Parathyroid adenoma (tissue), 2 donors: Measurements from ENCODE around the gene GATA6.

Experiments
- H2AFZ ChIP-seq: fragments of 300-600 bp; sonication (generic); one replicate; pipeline ENCODE4 v1.7.0; 2017; ENCODE audit warnings: antibody characterized with exemption, mild to moderate bottlenecking
- H3K27ac ChIP-seq: fragments of 300-600 bp; sonication (generic); one replicate; pipeline ENCODE4 v1.7.0; 2017
- H3K27me3 ChIP-seq: fragments of 300-600 bp; sonication (generic); one replicate; pipeline ENCODE4 v1.7.0; 2017; ENCODE audit warnings: low read length; ENCODE audit not compliant: control insufficient read depth, insufficient read depth
- H3K36me3 ChIP-seq: fragments of 300-600 bp; sonication (generic); one replicate; pipeline ENCODE4 v1.7.0; 2017; ENCODE audit warnings: low read length; ENCODE audit not compliant: control insufficient read depth, insufficient read depth
- H3K4me1 ChIP-seq: fragments of 300-600 bp; sonication (generic); one replicate; pipeline ENCODE4 v1.7.0; 2017; ENCODE audit warnings: control low read depth
- H3K4me2 ChIP-seq: fragments of 300-600 bp; sonication (generic); one replicate; pipeline ENCODE4 v1.7.0; 2017; ENCODE audit warnings: low read length
- H3K4me3 ChIP-seq: fragments of 300-600 bp; sonication (generic); one replicate; pipeline ENCODE4 v1.7.0; 2017; ENCODE audit warnings: low read depth, low read length
- H3K79me2 ChIP-seq: fragments of 300-600 bp; sonication (generic); one replicate; pipeline ENCODE4 v1.7.0; 2017; ENCODE audit warnings: control low read depth
- H3K9ac ChIP-seq: fragments of 300-600 bp; sonication (generic); one replicate; pipeline ENCODE4 v1.7.0; 2017; ENCODE audit warnings: mild to moderate bottlenecking
- H3K9me3 ChIP-seq: fragments of 300-600 bp; sonication (generic); one replicate; pipeline ENCODE4 v1.7.0; 2017; ENCODE audit warnings: low read length; ENCODE audit not compliant: control insufficient read depth
- CTCF ChIP-seq: fragments of 300-600 bp; sonication (generic); IDR thresholded peaks from one replicate; pipeline ENCODE4 v1.7.0; 2017; ENCODE audit warnings: antibody characterized with exemption, mild to moderate bottlenecking
- donor health status: primary hyperparathyroidism.

GATA6 gene

GRCh38 chr18:22169011-22169888 is at the start of gene GATA6:
Gene GATA6, plus strand, starts transcription at chr18:22169589. Its CDS starts 1,556 bp downstream, at chr18:22171145.
- peak within 1 kb of the TSS; percentile 71 for H3K27ac ChIP-seq
- no peaks in the 10 kb centered on the region for H3K4me1 ChIP-seq
- peak within 1 kb of the TSS; percentile 58 for H3K4me3 ChIP-seq
- no peak within 1 kb of the TSS for H3K9ac ChIP-seq
- no peaks in the 10 kb centered on the region for H3K79me2 ChIP-seq
- H3K36me3 ChIP-seq: no peaks in the 10 kb centered on the region
- TF ChIP-seq CTCF: peak; percentile 36
- peak within 1 kb of the TSS; percentile 94 for H2AFZ ChIP-seq
- H3K9me3 ChIP-seq: no peaks in the 10 kb centered on the region
- peak within 1 kb of the TSS; percentile 79 for H3K4me2 ChIP-seq
- H3K27me3 ChIP-seq: peaks cover 37% of the 10 kb centered on the region

- Histone ChIP-seq H3K4me1 (no peaks in the 10 kb centered on the region), H3K4me3 (no peak overlapping the region), H2AFZ (no peak overlapping the region), H3K4me2 (no peak overlapping the region), H3K79me2 (no peaks in the 10 kb centered on the region), H3K27me3 (no peaks in the 10 kb centered on the region), H3K9ac (no peak overlapping the region), H3K36me3 (no peaks in the 10 kb centered on the region), H3K9me3 (no peaks in the 10 kb centered on the region), H3K27ac (no peak overlapping the region)
- TF ChIP-seq CTCF: no peak
Observed at GRCh38 chr18:22124970-22125369, 44.4 kb upstream of the GATA6 start.

- Histone ChIP-seq H3K27ac (no peak overlapping the region), H2AFZ (no peak overlapping the region), H3K79me2 (no peaks in the 10 kb centered on the region), H3K27me3 (no peaks in the 10 kb centered on the region), H3K9ac (no peak overlapping the region), H3K36me3 (no peaks in the 10 kb centered on the region), H3K4me3 (no peak overlapping the region), H3K4me1 (no peaks in the 10 kb centered on the region), H3K4me2 (no peak overlapping the region), H3K9me3 (no peaks in the 10 kb centered on the region)
- no peak for TF ChIP-seq CTCF
Observed at GRCh38 chr18:22128954-22129353, 40.4 kb upstream of the GATA6 start.

DNA sequence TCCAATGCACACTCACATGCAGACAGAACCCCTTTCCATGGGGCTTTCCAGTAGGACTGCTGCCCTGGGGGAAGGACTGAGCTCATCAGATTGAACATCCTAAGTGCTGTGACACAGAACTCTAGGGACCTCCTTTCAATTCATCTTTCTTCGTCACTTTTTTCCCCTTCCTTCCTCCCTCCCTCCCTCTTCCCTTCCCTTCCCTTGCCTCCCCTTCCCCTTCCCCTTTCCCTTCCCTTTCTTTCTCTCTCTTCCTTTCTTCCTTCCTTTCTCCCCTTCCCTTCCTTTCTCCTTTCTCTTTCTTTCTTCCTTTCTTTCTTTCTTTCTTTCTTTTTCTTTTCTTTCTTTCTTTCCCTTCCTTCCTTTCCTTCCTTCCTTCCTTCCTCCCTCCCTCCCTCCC is 39.6 kb upstream of the GATA6 start:
- Histone ChIP-seq H3K4me3 (no peak overlapping the region), H3K36me3 (no peaks in the 10 kb centered on the region), H2AFZ (no peak overlapping the region), H3K79me2 (no peaks in the 10 kb centered on the region), H3K9me3 (no peaks in the 10 kb centered on the region), H3K4me2 (no peak overlapping the region), H3K27ac (no peak overlapping the region), H3K4me1 (no peaks in the 10 kb centered on the region), H3K27me3 (no peaks in the 10 kb centered on the region), H3K9ac (no peak overlapping the region)
- no peak for TF ChIP-seq CTCF

DNA sequence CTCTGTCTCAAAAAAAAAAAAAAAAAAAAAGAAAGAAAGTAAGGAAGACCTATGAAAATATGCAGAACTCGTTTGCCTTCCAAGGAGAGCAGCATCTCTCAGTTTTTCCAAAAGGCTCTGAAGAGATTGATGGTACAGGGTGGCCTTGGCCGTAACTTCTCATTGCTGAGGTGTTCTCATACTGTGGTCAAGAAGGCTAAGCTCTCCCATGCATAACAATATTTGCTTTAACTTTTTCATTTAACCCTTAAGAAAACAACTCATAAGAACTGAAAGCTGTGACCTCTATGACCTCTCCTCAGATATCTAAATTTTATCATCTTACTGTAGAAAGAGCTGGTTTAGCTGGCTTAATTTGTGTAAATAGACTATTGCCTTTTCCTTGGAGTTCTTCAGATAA is 37.1 kb upstream of the GATA6 start:
- no peaks in the 10 kb centered on the region for H3K36me3 ChIP-seq
- no peak overlapping the region for H3K4me2 ChIP-seq
- H3K4me3 ChIP-seq: no peak overlapping the region
- no peaks in the 10 kb centered on the region for H3K4me1 ChIP-seq
- H3K79me2 ChIP-seq: no peaks in the 10 kb centered on the region
- H2AFZ ChIP-seq: no peak overlapping the region
- no peaks in the 10 kb centered on the region for H3K9me3 ChIP-seq
- no peaks in the 10 kb centered on the region for H3K27me3 ChIP-seq
- TF ChIP-seq CTCF: no peak
- no peak overlapping the region for H3K27ac ChIP-seq
- no peak overlapping the region for H3K9ac ChIP-seq
